Stimulated activated CD4-positive, alpha-beta T cell treated with anti-CD3 and anti-CD28 coated beads, Interleukin-1b, Interleukin-23, amount 100 ng/mL, for 24 hours (primary cell): Measurements from ENCODE around the gene HOXD8.

Source experiments
- DNase-seq, 4 experiments: peaks; one replicate each; pipeline ENCODE4 v3.0.0-alpha.2; 2020; ENCODE audit warnings: low read depth in 4 of 4, low spot score in 1 of 4

HOXD8 gene

GRCh38 chr2:176146101-176146500 lies 16.6 kb downstream of the HOXD8 start:
- no peak for DNase-seq

GRCh38 chr2:176146645-176147044 lies 17.1 kb downstream of the HOXD8 start:
- no peak for DNase-seq

GRCh38 chr2:176147210-176147799 lies 17.8 kb downstream of the HOXD8 start:
- no peak for DNase-seq

GRCh38 chr2:176147800-176148496 lies 18.4 kb downstream of the HOXD8 start:
- DNase-seq, result no peak

- DNase-seq, result no peak
Measured at GRCh38 chr2:176148751-176149421, 19.4 kb downstream of the HOXD8 start.

GRCh38 chr2:176149481-176149938 lies 20.0 kb downstream of the HOXD8 start:
- DNase-seq, result no peak

- DNase-seq, result no peak
Measured at GRCh38 chr2:176149939-176150583, 20.6 kb downstream of the HOXD8 start.

- no peak for DNase-seq
Measured at GRCh38 chr2:176150584-176151441, 21.3 kb downstream of the HOXD8 start.

GRCh38 chr2:176151442-176152287 lies 22.2 kb downstream of the HOXD8 start, which contains the start of gene HOXD4:
TSS of gene HOXD4 (plus strand) at chr2:176151550. CDS start at chr2:176151634, 84 bp downstream.
- DNase-seq, result no peak

GRCh38 chr2:176152350-176153181 lies 23.1 kb downstream of the HOXD8 start:
- DNase-seq, result no peak

- no peak for DNase-seq
Measured at GRCh38 chr2:176154576-176155252, 25.2 kb downstream of the HOXD8 start.

- DNase-seq, result no peak
Measured at GRCh38 chr2:176155356-176156044, 26.0 kb downstream of the HOXD8 start.

- DNase-seq, result no peak
Measured at GRCh38 chr2:176156301-176156806, 26.8 kb downstream of the HOXD8 start.

- no peak for DNase-seq
Measured at GRCh38 chr2:176156807-176157498, 27.4 kb downstream of the HOXD8 start, which contains the start of gene HOXD3. TSS of gene HOXD3 (plus strand) at chr2:176157307. CDS start at chr2:176169115, 11,808 bp downstream.

- no peak for DNase-seq
Measured at GRCh38 chr2:176157499-176158185, 28.1 kb downstream of the HOXD8 start.

GRCh38 chr2:176158186-176158591 lies 28.7 kb downstream of the HOXD8 start:
- no peak for DNase-seq
